NB4 (cell line): ENCODE results near the gene EPHA10.

Experiments
- POLR2A ChIP-seq: IDR thresholded peaks from 2 replicates; pipeline ENCODE4 v1.6.1; 2011; ENCODE audit warnings: mild to moderate bottlenecking; ENCODE audit not compliant: insufficient read length; ENCODE audit errors: extremely low read depth
- TF ChIP-seq, protein P1 (sequence below): IDR thresholded peaks from one replicate; pipeline ENCODE4 v1.5.1; 2012; ENCODE audit warnings: low read depth, low read length

DNA sequence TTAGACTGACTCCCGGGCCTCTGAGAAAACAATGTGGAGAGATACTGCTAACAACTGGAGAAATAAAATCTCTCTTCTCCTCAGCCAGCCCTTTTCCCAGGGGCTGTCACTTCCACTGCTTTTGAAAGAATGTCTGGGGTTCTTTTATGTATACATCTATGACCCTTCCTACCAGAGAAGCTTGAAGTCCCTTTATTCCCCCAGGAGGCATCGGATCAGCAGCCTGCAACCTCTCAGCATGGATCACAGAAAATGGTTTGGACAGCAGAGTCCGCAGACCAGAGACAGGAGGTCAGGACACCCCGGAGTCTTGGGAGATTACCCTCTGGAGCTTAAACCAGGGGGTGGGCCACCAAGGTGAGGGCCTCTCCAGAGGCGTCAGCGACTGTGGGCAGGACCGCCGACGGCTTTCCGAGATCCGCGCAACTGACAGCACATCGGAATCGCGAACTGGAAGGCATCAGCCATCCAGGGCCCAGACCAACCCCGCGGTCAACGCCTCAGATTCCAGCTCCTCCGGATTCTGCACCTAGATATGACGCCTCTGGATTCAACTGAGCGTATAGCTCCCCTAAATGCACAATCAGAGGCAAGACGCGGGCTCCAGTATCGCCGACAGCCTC lies 1.0 kb downstream of the EPHA10 start:
- TF ChIP-seq, protein P1, sequence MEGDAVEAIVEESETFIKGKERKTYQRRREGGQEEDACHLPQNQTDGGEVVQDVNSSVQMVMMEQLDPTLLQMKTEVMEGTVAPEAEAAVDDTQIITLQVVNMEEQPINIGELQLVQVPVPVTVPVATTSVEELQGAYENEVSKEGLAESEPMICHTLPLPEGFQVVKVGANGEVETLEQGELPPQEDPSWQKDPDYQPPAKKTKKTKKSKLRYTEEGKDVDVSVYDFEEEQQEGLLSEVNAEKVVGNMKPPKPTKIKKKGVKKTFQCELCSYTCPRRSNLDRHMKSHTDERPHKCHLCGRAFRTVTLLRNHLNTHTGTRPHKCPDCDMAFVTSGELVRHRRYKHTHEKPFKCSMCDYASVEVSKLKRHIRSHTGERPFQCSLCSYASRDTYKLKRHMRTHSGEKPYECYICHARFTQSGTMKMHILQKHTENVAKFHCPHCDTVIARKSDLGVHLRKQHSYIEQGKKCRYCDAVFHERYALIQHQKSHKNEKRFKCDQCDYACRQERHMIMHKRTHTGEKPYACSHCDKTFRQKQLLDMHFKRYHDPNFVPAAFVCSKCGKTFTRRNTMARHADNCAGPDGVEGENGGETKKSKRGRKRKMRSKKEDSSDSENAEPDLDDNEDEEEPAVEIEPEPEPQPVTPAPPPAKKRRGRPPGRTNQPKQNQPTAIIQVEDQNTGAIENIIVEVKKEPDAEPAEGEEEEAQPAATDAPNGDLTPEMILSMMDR, result no peak
- no peak for TF ChIP-seq POLR2A
